Measurements from ENCODE around the gene ZNF691. TPM values are rescaled to one million over a fixed set of nuclear protein-coding genes. Genes with fewer than 3 reads are reported as not detected.

Gene ZNF691
- total RNA-seq, 1 experiment from 2014 or later = 4.3 TPM

GRCh38 chr1:42880384-42880783, 34.0 kb downstream of the ZNF691 start:
- TF ChIP-seq EZH2 (IDR thresholded peaks at IDR 0.05; ENCODE audit: low read length, unreplicated experiment) = no peak
- no peak for TF ChIP-seq EZH2phosphoT487 (IDR thresholded peaks at IDR 0.05; ENCODE audit: borderline replicate concordance, low read length)
- no peak for TF ChIP-seq CTCF (conservative IDR thresholded peaks at IDR 0.05; ENCODE audit: low read depth, low read length)
- H3K4me2 ChIP-seq (ENCODE audit: low read length) = no peak overlapping the region
- no peaks in the 10 kb centered on the region for H3K9me2 ChIP-seq (replicated peaks; ENCODE audit: low read length)
- H3K4me3 ChIP-seq (ENCODE audit: low read length) = no peak overlapping the region
- H3K27ac ChIP-seq (ENCODE audit: low read length) = no peak overlapping the region
- H3K4me1 ChIP-seq (ENCODE audit: insufficient read depth, low read length) = no peaks in the 10 kb centered on the region
- intact Hi-C loops (cut with micrococcal nuclease) = no loop called here
- no TSS peak for BruUV-seq (replicated peaks)
- no peaks in the 10 kb centered on the region for H4K20me1 ChIP-seq (ENCODE audit: low read length)
- DNase-seq (no peak), ATAC-seq (no peak)
- H2AFZ ChIP-seq (ENCODE audit: low read length) = no peak overlapping the region
- CTCF ChIA-PET = no interaction called here
- H3F3A ChIP-seq (ENCODE audit: low read length, unreplicated experiment) = no peaks in the 10 kb centered on the region
- no peaks in the 10 kb centered on the region for H3K36me3 ChIP-seq (ENCODE audit: low read depth, low read length)
- no peaks in the 10 kb centered on the region for H3K79me2 ChIP-seq (ENCODE audit: low read length)
- H3K9ac ChIP-seq (ENCODE audit: low read length) = no peak overlapping the region
- POLR2A ChIA-PET (ENCODE audit: unreplicated experiment) = no interaction called here
- no peaks in the 10 kb centered on the region for H3K9me3 ChIP-seq (ENCODE audit: low read length)
- H3K27me3 ChIP-seq (ENCODE audit: low read length) = peaks cover 5% of the 10 kb centered on the region; the same call in 1 of the 2 replicates

- DNase-seq = no peak
- ChIA-PET POLR2A (ENCODE audit: unreplicated experiment) (no interaction called here), CTCF (no interaction called here)
- Histone ChIP-seq H3K4me2 (ENCODE audit: low read length) (no peak overlapping the region), H3K27me3 (ENCODE audit: low read length) (no peaks in the 10 kb centered on the region), H3K4me1 (ENCODE audit: insufficient read depth, low read length) (no peaks in the 10 kb centered on the region), H3K27ac (ENCODE audit: low read length) (no peak overlapping the region), H3F3A (ENCODE audit: low read length, unreplicated experiment) (no peaks in the 10 kb centered on the region), H3K9me3 (ENCODE audit: low read length) (no peaks in the 10 kb centered on the region), H3K79me2 (ENCODE audit: low read length) (no peaks in the 10 kb centered on the region), H3K4me3 (ENCODE audit: low read length) (no peak overlapping the region), H2AFZ (ENCODE audit: low read length) (no peak overlapping the region), H3K9me2 (replicated peaks; ENCODE audit: low read length) (no peaks in the 10 kb centered on the region), H4K20me1 (ENCODE audit: low read length) (no peaks in the 10 kb centered on the region), H3K9ac (ENCODE audit: low read length) (no peak overlapping the region), H3K36me3 (ENCODE audit: low read depth, low read length) (no peaks in the 10 kb centered on the region)
- no peak for ATAC-seq
- intact Hi-C loops (cut with micrococcal nuclease) = no loop called here
- no peak for TF ChIP-seq EZH2 (IDR thresholded peaks at IDR 0.05; ENCODE audit: low read length, unreplicated experiment)
- TF ChIP-seq CTCF (conservative IDR thresholded peaks at IDR 0.05; ENCODE audit: low read depth, low read length) = no peak
- TF ChIP-seq EZH2phosphoT487 (IDR thresholded peaks at IDR 0.05; ENCODE audit: borderline replicate concordance, low read length) = no peak
- no TSS peak for BruUV-seq (replicated peaks)
Measured at GRCh38 chr1:42886046-42886739, 39.8 kb downstream of the ZNF691 start.

GRCh38 chr1:42886800-42887199, 40.4 kb downstream of the ZNF691 start:
- POLR2A ChIA-PET (ENCODE audit: unreplicated experiment) = no interaction called here

More at GRCh38 chr1:42886800-42887199, 40.4 kb downstream of the ZNF691 start:
- no peak overlapping the region for H3K27ac ChIP-seq (ENCODE audit: low read length)
- ATAC-seq = no peak
- TF ChIP-seq EZH2phosphoT487 (IDR thresholded peaks at IDR 0.05; ENCODE audit: borderline replicate concordance, low read length) (no peak), CTCF (conservative IDR thresholded peaks at IDR 0.05; ENCODE audit: low read depth, low read length) (no peak), EZH2 (IDR thresholded peaks at IDR 0.05; ENCODE audit: low read length, unreplicated experiment) (no peak)
- no peaks in the 10 kb centered on the region for H3K4me1 ChIP-seq (ENCODE audit: insufficient read depth, low read length)
- no peak overlapping the region for H3K4me2 ChIP-seq (ENCODE audit: low read length)
- H3K9me2 ChIP-seq (replicated peaks; ENCODE audit: low read length) = no peaks in the 10 kb centered on the region
- no peaks in the 10 kb centered on the region for H3K27me3 ChIP-seq (ENCODE audit: low read length)
- intact Hi-C loops (cut with micrococcal nuclease) = no loop called here
- no peaks in the 10 kb centered on the region for H4K20me1 ChIP-seq (ENCODE audit: low read length)
- H3K9ac ChIP-seq (ENCODE audit: low read length) = no peak overlapping the region
- no peak overlapping the region for H3K4me3 ChIP-seq (ENCODE audit: low read length)
- CTCF ChIA-PET = no interaction called here
- no peaks in the 10 kb centered on the region for H3K79me2 ChIP-seq (ENCODE audit: low read length)
- H3K36me3 ChIP-seq (ENCODE audit: low read depth, low read length) = no peaks in the 10 kb centered on the region
- no peak for DNase-seq
- no peaks in the 10 kb centered on the region for H3F3A ChIP-seq (ENCODE audit: low read length, unreplicated experiment)
- BruUV-seq (replicated peaks) = no TSS peak
- H2AFZ ChIP-seq (ENCODE audit: low read length) = no peak overlapping the region
- no peaks in the 10 kb centered on the region for H3K9me3 ChIP-seq (ENCODE audit: low read length)
